Tibial nerve (tissue), 4 donors: ENCODE measurements around the gene CLDN19. TPM values are rescaled to one million over a fixed set of nuclear protein-coding genes. Genes with fewer than 3 reads are reported as not detected.
"Not testable (repeated sequence)": the region's sequence is repeated elsewhere in the genome, so short reads cannot be mapped to it uniquely, and the experiment has no call there.

Source experiments
- DNase-seq, 2 donors: peaks; one replicate each; pipeline ENCODE4 v3.0.0-alpha.2; 2019; ENCODE audit warnings: low spot score in 2 of 2
- H3K27ac ChIP-seq, 4 donors: fragments of 200-600 bp; sonication (generic) in 3 of 4; one replicate each; pipeline ENCODE4 v1.5.1; 2017 to 2019; ENCODE audit warnings: mild to moderate bottlenecking in 1 of 4
- H3K27me3 ChIP-seq, 2 donors: fragments of 200-600 bp; sonication (generic) in 1 of 2; one replicate each; pipeline versions ENCODE4 v1.5.1 to v1.6.0; 2017 to 2019
- H3K36me3 ChIP-seq, 3 donors: fragments of 200-600 bp; sonication (generic); one replicate each; pipeline ENCODE4 v1.5.1; 2018 to 2019
- H3K4me1 ChIP-seq, 4 donors: fragments of 200-600 bp; sonication (generic) in 3 of 4; one replicate each; pipeline ENCODE4 v1.5.1; 2017 to 2019
- H3K4me3 ChIP-seq, 4 donors: fragments of 200-600 bp; sonication (generic) in 3 of 4; one replicate each; pipeline ENCODE4 v1.5.1; 2017 to 2019; ENCODE audit warnings: mild to moderate bottlenecking in 1 of 4, moderate library complexity in 1 of 4
- H3K9me3 ChIP-seq, 4 donors: fragments of 200-600 bp; sonication (generic) in 3 of 4; one replicate each; pipeline ENCODE4 v1.5.1; 2017 to 2019
- EP300 ChIP-seq, 2 donors: sonication (generic); formaldehyde crosslinking; IDR thresholded peaks; one replicate each; pipeline ENCODE4 v1.6.1; 2017; ENCODE audit warnings: antibody characterized with exemption in 2 of 2, mild to moderate bottlenecking in 1 of 2
- POLR2A ChIP-seq, 2 donors: fragments of 450-650 bp; IDR thresholded peaks; one replicate each; pipeline ENCODE4 v1.6.1; 2017; ENCODE audit warnings: antibody characterized with exemption in 2 of 2, mild to moderate bottlenecking in 2 of 2, moderate library complexity in 2 of 2
- WGBS, 2 donors: methylation state at CpG; one replicate each; pipeline ENCODE4 v1.1.5; 2018; 5-methylcytosine and 5-hydroxymethylcytosine counted together
- total RNA-seq, 4 donors: library from RNA; depleted of rRNA; stranded (reverse); fragments of >200 nt; gene quantifications; one replicate each; pipeline ENCODE4 v1.1.0, GENCODE V29; 2016
- TF ChIP-seq, protein P1 (sequence below), 5 experiments: fragments of 200-600 bp in 3 of 5; fragments of 450-650 bp in 2 of 5; sonication (generic) in 3 of 5; IDR thresholded peaks; one replicate each; pipeline ENCODE4 v1.5.1; 2016 to 2019; ENCODE audit warnings: antibody characterized with exemption in 5 of 5, mild to moderate bottlenecking in 3 of 5, moderate library complexity in 2 of 5

CLDN19 gene
- total RNA-seq, 4 donors from 2014 or later, result 136 to 259 (median 218) TPM

DNA sequence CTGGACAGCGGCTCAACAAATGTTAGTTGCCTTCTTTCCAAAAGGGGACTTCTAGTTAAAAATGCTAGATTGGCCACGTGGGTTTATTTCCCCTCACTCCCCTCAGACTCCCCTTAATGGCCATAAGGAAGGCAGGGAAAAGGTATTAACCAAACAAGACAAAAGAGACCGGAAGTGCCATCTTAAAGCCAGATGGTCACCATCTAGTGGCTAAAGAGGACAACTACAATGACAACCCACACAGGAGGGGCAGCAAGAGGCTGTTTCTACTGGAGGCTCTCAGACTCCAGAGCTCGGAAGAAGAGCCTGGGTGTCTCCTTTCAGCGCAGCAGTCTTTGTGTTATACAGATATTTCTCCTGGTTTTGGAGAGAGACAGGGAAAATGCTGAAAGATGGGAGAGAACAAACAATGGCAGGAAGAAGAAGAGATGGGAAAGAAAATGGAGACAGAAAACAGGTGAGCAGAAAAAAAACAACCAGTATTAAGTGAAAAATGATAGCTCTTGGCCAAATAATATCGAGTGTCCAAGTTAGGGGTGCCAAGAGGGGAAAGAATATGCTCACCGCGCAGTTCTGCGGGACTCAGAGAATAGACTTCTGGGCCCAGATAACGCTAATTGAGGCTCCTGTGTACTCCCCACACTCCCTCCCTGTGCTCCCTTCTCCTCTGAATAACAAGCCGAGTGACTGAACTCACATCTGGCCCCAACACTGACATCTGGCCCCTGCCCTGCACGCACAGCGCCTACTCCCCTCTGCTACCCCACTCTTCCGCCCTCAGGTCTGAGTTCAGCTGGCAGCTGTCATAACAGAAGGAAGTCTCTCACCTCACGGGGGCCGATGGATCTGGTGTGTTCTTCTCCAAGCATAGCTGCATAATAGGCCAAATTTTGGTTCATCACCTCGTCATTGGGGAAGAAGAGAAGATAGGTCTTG, 17.2 kb upstream of the CLDN19 start:
- Histone ChIP-seq H3K27ac (peak overlapping the region in 2 of 4 donors; percentile 30 to 47), H3K4me3 (no peak overlapping the region), H3K4me1 (peaks cover 0 to 24% (median 1%) of the 10 kb centered on the region in 4 donors), H3K27me3 (no peaks in the 10 kb centered on the region), H3K9me3 (no peaks in the 10 kb centered on the region), H3K36me3 (peaks cover 5 to 99% (median 29%) of the 10 kb centered on the region in 3 donors)
- 61 to 64% methylated on average over 17 of the region's 17 CpGs for WGBS, 2 donors
- peak in 1 of 2 donors; percentile 15 for DNase-seq
- no peak for TF ChIP-seq EP300 (IDR thresholded peaks at IDR 0.05)
- TF ChIP-seq, protein P1, sequence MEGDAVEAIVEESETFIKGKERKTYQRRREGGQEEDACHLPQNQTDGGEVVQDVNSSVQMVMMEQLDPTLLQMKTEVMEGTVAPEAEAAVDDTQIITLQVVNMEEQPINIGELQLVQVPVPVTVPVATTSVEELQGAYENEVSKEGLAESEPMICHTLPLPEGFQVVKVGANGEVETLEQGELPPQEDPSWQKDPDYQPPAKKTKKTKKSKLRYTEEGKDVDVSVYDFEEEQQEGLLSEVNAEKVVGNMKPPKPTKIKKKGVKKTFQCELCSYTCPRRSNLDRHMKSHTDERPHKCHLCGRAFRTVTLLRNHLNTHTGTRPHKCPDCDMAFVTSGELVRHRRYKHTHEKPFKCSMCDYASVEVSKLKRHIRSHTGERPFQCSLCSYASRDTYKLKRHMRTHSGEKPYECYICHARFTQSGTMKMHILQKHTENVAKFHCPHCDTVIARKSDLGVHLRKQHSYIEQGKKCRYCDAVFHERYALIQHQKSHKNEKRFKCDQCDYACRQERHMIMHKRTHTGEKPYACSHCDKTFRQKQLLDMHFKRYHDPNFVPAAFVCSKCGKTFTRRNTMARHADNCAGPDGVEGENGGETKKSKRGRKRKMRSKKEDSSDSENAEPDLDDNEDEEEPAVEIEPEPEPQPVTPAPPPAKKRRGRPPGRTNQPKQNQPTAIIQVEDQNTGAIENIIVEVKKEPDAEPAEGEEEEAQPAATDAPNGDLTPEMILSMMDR (IDR thresholded peaks at IDR 0.05), result peak; percentile 45 to 67 (median 61)

DNA sequence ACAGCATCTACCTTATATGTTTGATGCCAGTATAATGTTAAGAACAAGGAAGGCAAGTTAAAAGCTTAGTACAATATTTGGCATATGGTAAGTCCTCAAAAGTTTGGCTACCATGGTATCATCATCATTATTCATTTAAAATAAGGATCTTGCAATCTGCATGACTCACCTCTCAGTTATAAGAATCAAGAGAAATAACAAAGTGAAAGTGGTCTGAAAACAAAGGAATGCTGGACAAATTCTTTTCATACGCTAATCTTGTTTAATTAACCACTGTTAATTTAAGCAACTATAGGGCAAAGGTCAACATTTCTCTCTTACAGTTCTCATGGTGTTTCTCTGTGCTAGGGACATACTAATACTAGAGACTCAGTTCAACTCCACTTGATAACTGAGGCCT, 13.0 kb upstream of the CLDN19 start:
- WGBS, 2 donors, result 70 to 79% methylated on average over 1 of the region's 1 CpG
- Histone ChIP-seq H3K9me3 (no peaks in the 10 kb centered on the region), H3K27me3 (no peaks in the 10 kb centered on the region), H3K4me1 (peaks cover 0 to 34% (median 0%) of the 10 kb centered on the region in 4 donors), H3K27ac (peak overlapping the region in 2 of 4 donors; percentile 28 to 47), H3K4me3 (no peak overlapping the region), H3K36me3 (peaks cover 7 to 96% (median 33%) of the 10 kb centered on the region in 3 donors)
- TF ChIP-seq POLR2A (IDR thresholded peaks at IDR 0.05), result no peak
- TF ChIP-seq EP300 (IDR thresholded peaks at IDR 0.05), result no peak
- TF ChIP-seq, protein P1 (IDR thresholded peaks at IDR 0.05), result no peak
- no peak for DNase-seq

DNA sequence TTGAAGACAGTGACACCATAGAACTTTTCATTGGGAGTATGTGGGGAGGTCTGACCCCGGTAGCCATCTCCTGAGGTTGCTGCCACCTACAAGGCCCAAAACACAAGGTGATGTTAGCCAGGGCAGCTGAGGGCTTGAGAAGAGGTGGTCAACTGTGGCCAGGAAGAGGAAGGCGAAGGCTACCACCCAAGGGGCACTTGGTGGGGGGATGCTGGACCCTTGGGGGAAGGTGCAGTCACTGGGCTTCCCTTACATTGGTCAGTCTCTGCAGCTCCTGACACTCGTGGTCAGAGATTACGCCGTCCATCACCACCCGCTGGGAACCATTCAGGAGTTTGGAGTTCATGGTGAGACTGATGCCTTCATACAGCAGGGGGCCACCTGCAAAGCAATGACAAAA, 12.2 kb upstream of the CLDN19 start:
- H3K4me3 ChIP-seq, result no peak overlapping the region
- H3K4me1 ChIP-seq, result peaks cover 0 to 32% (median 0%) of the 10 kb centered on the region in 4 donors
- no peaks in the 10 kb centered on the region for H3K9me3 ChIP-seq
- no peak for DNase-seq
- TF ChIP-seq POLR2A (IDR thresholded peaks at IDR 0.05) (no peak), EP300 (IDR thresholded peaks at IDR 0.05) (no peak)
- TF ChIP-seq, protein P1 (IDR thresholded peaks at IDR 0.05), result no peak
- no peaks in the 10 kb centered on the region for H3K27me3 ChIP-seq
- WGBS, 2 donors, result 92 to 98% methylated on average over 5 to 6 of the region's 6 CpGs
- peak overlapping the region in 1 of 4 donors; percentile 29 for H3K27ac ChIP-seq
- H3K36me3 ChIP-seq, result peaks cover 7 to 96% (median 25%) of the 10 kb centered on the region in 3 donors

GRCh38 chr1:42751511-42752070, 11.6 kb upstream of the CLDN19 start:
- not testable (repeated sequence) for DNase-seq, H3K27me3 ChIP-seq, H3K4me3 ChIP-seq, H3K9me3 ChIP-seq
- WGBS, 2 donors, result 84 to 93% methylated on average over 8 of the region's 8 CpGs
- Histone ChIP-seq H3K36me3 (peaks cover 7 to 96% (median 25%) of the 10 kb centered on the region in 3 donors), H3K27ac (peak overlapping the region in 1 of 4 donors; percentile 29), H3K4me1 (peaks cover 0 to 32% (median 0%) of the 10 kb centered on the region in 4 donors)

GRCh38 chr1:42750041-42750440, 10.0 kb upstream of the CLDN19 start:
- peak overlapping the region in 2 of 4 donors; percentile 28 to 85 for H3K27ac ChIP-seq
- WGBS, 2 donors, result 93 to 94% methylated on average over 12 of the region's 12 CpGs
- no peaks in the 10 kb centered on the region for H3K9me3 ChIP-seq
- TF ChIP-seq, protein P1 (IDR thresholded peaks at IDR 0.05), result no peak
- TF ChIP-seq POLR2A (IDR thresholded peaks at IDR 0.05), result no peak
- no peak for TF ChIP-seq EP300 (IDR thresholded peaks at IDR 0.05)
- H3K27me3 ChIP-seq, result no peaks in the 10 kb centered on the region
- peaks cover 0 to 31% (median 0%) of the 10 kb centered on the region in 4 donors for H3K4me1 ChIP-seq
- peaks cover 10 to 92% (median 21%) of the 10 kb centered on the region in 3 donors for H3K36me3 ChIP-seq
- DNase-seq, result no peak
- no peak overlapping the region for H3K4me3 ChIP-seq
